GM19035 (cell line): Measurements from ENCODE around the gene IRAG1.
"Not testable (repeated sequence)": the region's sequence is repeated elsewhere in the genome, so short reads cannot be mapped to it uniquely, and the experiment has no call there.

Experiments
- ATAC-seq: cut with Tn5 transposase; IDR thresholded peaks from one replicate; pipeline ENCODE4 v1.9.1; 2021; ENCODE audit not compliant: unreplicated experiment

IRAG1 gene

GRCh38 chr11:10701982-10702381, 8.4 kb upstream of the IRAG1 start:
- no peak for ATAC-seq

GRCh38 chr11:10699072-10699471, 5.5 kb upstream of the IRAG1 start:
- no peak for ATAC-seq

- ATAC-seq: no peak
Measured at GRCh38 chr11:10697323-10697620, 3.7 kb upstream of the IRAG1 start.

- ATAC-seq: no peak
Measured at GRCh38 chr11:10696468-10697322, 3.1 kb upstream of the IRAG1 start.

- ATAC-seq: no peak
Measured at GRCh38 chr11:10695833-10696232, 2.3 kb upstream of the IRAG1 start.

GRCh38 chr11:10694486-10695239, 1.1 kb upstream of the IRAG1 start:
- ATAC-seq: no peak

GRCh38 chr11:10692531-10693115, 932 bp downstream of the IRAG1 start:
- ATAC-seq: no peak

- ATAC-seq: no peak
Measured at GRCh38 chr11:10688401-10688800, 5.2 kb downstream of the IRAG1 start.

- ATAC-seq: no peak
Measured at GRCh38 chr11:10686311-10686710, 7.2 kb downstream of the IRAG1 start.

- no peak for ATAC-seq
Measured at GRCh38 chr11:10683429-10683828, 10.1 kb downstream of the IRAG1 start.

- no peak for ATAC-seq
Measured at GRCh38 chr11:10680956-10681487, 12.5 kb downstream of the IRAG1 start.

GRCh38 chr11:10680279-10680678, 13.3 kb downstream of the IRAG1 start:
- ATAC-seq: not testable (repeated sequence)

GRCh38 chr11:10679644-10680043, 13.9 kb downstream of the IRAG1 start:
- no peak for ATAC-seq

- ATAC-seq: no peak
Measured at GRCh38 chr11:10678101-10678500, 15.5 kb downstream of the IRAG1 start.

- ATAC-seq: no peak
Measured at GRCh38 chr11:10676919-10677318, 16.6 kb downstream of the IRAG1 start.

GRCh38 chr11:10674911-10675440, 18.6 kb downstream of the IRAG1 start:
- ATAC-seq: no peak

GRCh38 chr11:10674440-10674855, 19.1 kb downstream of the IRAG1 start:
- ATAC-seq: no peak

- no peak for ATAC-seq
Measured at GRCh38 chr11:10673501-10674062, 20.0 kb downstream of the IRAG1 start.

GRCh38 chr11:10670099-10670498, 23.5 kb downstream of the IRAG1 start:
- ATAC-seq: no peak

- ATAC-seq: no peak
Measured at GRCh38 chr11:10669258-10670033, 24.1 kb downstream of the IRAG1 start.
